GM23248 (cell line): ENCODE measurements around the gene EMC10. TPM values are rescaled to one million over a fixed set of nuclear protein-coding genes. Genes with fewer than 3 reads are reported as not detected.
A peak's percentile ranks its signal among the peaks of the same experiment; 100 is the strongest.

Experiments
- DNase-seq: peaks from one replicate; pipeline ENCODE4 v3.0.0-alpha.2; 2015
- H2AFZ ChIP-seq: fragments of 200-600 bp; sonication (generic); 2 replicates; pipeline ENCODE4 v1.6.1; 2016; ENCODE audit warnings: antibody characterized with exemption
- H3F3A ChIP-seq: fragments of 200-600 bp; sonication (generic); 2 replicates; pipeline ENCODE4 v1.6.1; 2016; ENCODE audit warnings: mild to moderate bottlenecking, antibody characterized with exemption, mixed run types; ENCODE audit not compliant: insufficient read depth
- H3K27ac ChIP-seq: fragments of 200-600 bp; sonication (generic); 2 replicates; pipeline ENCODE4 v1.5.1; 2016; ENCODE audit warnings: mild to moderate bottlenecking
- H3K27me3 ChIP-seq: fragments of 200-600 bp; sonication (generic); replicated peaks from 2 replicates; pipeline ENCODE4 v1.6.1; 2016; ENCODE audit warnings: mild to moderate bottlenecking; ENCODE audit not compliant: insufficient read depth
- H3K36me3 ChIP-seq: fragments of 200-600 bp; sonication (generic); 2 replicates; pipeline ENCODE4 v1.6.1; 2016; ENCODE audit warnings: low read depth, mild to moderate bottlenecking
- H3K4me1 ChIP-seq: fragments of 200-600 bp; sonication (generic); 2 replicates; pipeline ENCODE4 v1.6.1; 2016; ENCODE audit warnings: mild to moderate bottlenecking; ENCODE audit not compliant: insufficient read depth
- H3K4me2 ChIP-seq: fragments of 200-600 bp; sonication (generic); one replicate; pipeline ENCODE4 v1.6.1; 2016; ENCODE audit warnings: mild to moderate bottlenecking; ENCODE audit not compliant: unreplicated experiment
- H3K4me3 ChIP-seq: fragments of 200-600 bp; sonication (generic); 2 replicates; pipeline ENCODE4 v1.5.1; 2016; ENCODE audit warnings: mild to moderate bottlenecking
- H3K79me2 ChIP-seq: fragments of 200-600 bp; sonication (generic); 2 replicates; pipeline ENCODE4 v1.6.1; 2016; ENCODE audit warnings: mild to moderate bottlenecking; ENCODE audit not compliant: insufficient read depth
- H3K9ac ChIP-seq: fragments of 200-600 bp; sonication (generic); 2 replicates; pipeline ENCODE4 v1.6.1; 2016; ENCODE audit warnings: mild to moderate bottlenecking
- H3K9me2 ChIP-seq: fragments of 200-600 bp; sonication (generic); 2 replicates; pipeline ENCODE4 v1.6.1; 2016; ENCODE audit warnings: mixed run types, mild to moderate bottlenecking, moderate library complexity; ENCODE audit not compliant: insufficient read depth
- H3K9me3 ChIP-seq: fragments of 200-600 bp; sonication (generic); one replicate; pipeline ENCODE4 v1.6.1; 2017; ENCODE audit warnings: low read depth
- H4K20me1 ChIP-seq: fragments of 200-600 bp; sonication (generic); 2 replicates; pipeline ENCODE4 v1.6.0; 2016; ENCODE audit not compliant: insufficient read depth
- EZH2 ChIP-seq: fragments of 200-600 bp; sonication (generic); IDR thresholded peaks from 2 replicates; pipeline ENCODE4 v1.6.1; 2018; ENCODE audit warnings: antibody characterized with exemption, mild to moderate bottlenecking; ENCODE audit not compliant: insufficient read depth, poor library complexity, severe bottlenecking
- EZH2phosphoT487 ChIP-seq: fragments of 200-600 bp; sonication (generic); IDR thresholded peaks from 2 replicates; pipeline ENCODE4 v1.6.1; 2018; ENCODE audit warnings: antibody characterized with exemption, moderate library complexity, mild to moderate bottlenecking, low read depth; ENCODE audit not compliant: insufficient read depth
- WGBS, 2 experiments: methylation state at CpG; one replicate each; pipeline ENCODE4 v1.1.6; 2015 to 2017; ENCODE audit warnings: low lambda C conversion rate in 2 of 2, low coverage in 1 of 2; ENCODE audit errors: missing lambda C conversion rate in 2 of 2; 5-methylcytosine and 5-hydroxymethylcytosine counted together
- in situ Hi-C: fragments of 300-500 bp; cut with MboI; formaldehyde crosslinking; loops from 2 replicates; pipeline ENCODE4 v1.15.0; 2020
- polyA plus RNA-seq: library from polyadenylated mRNA; unstranded; fragments of >200 nt; fragmentation: Nextera tagmentation; extraction: Ambion mirVana; gene quantifications from 2 replicates; pipeline ENCODE4 v1.2.1, GENCODE V29; 2016
- total RNA-seq: library from RNA; depleted of rRNA; stranded (reverse); fragments of >200 nt; shearing (Covaris generic); gene quantifications from 2 replicates; pipeline ENCODE4 v1.2.3, GENCODE V29; 2014

Gene EMC10
- total and polyA plus RNA-seq, 2 experiments from 2014 or later, result 7.2 to 96.6 TPM

DNA sequence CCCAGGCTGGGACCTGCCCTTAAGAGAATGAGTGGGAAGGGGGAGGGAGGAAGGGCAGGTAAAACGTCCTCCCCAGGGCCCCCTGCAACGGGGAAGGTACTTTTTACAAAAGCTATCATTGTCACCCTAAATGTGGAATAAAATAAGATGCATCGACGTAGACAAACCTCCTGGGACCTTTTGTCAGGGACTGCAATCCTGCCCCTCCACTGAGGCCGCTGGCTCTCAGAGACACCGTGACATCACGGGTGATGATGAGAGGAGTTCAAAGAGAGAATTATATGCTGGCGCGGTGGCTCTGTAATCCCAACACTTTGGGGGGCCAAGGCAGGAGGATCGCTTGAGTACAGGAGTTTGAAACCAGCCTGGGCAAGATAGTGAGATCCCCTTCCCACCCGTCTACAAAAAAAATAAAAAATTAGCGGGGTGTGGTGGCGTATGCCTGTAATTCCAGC lies 45.4 kb upstream of the EMC10 start:
- Histone ChIP-seq H3K27me3 (peaks cover 41% of the 10 kb centered on the region), H3K9me2 (no peaks in the 10 kb centered on the region), H3F3A (no peaks in the 10 kb centered on the region), H3K4me1 (no peaks in the 10 kb centered on the region), H3K4me2 (peak overlapping the region; percentile 91), H3K36me3 (no peaks in the 10 kb centered on the region), H4K20me1 (no peaks in the 10 kb centered on the region), H3K9me3 (no peaks in the 10 kb centered on the region), H3K27ac (no peak overlapping the region), H3K9ac (no peak overlapping the region), H3K79me2 (no peaks in the 10 kb centered on the region), H3K4me3 (peak overlapping the region; percentile 70), H2AFZ (peak overlapping the region; percentile 88)
- TF ChIP-seq EZH2 (no peak), EZH2phosphoT487 (no peak)
- 7 to 12% methylated on average over 13 of the region's 13 CpGs for WGBS, 2 experiments
- DNase-seq, result peak; percentile 25
- in situ Hi-C loops, result no loop called here

DNA sequence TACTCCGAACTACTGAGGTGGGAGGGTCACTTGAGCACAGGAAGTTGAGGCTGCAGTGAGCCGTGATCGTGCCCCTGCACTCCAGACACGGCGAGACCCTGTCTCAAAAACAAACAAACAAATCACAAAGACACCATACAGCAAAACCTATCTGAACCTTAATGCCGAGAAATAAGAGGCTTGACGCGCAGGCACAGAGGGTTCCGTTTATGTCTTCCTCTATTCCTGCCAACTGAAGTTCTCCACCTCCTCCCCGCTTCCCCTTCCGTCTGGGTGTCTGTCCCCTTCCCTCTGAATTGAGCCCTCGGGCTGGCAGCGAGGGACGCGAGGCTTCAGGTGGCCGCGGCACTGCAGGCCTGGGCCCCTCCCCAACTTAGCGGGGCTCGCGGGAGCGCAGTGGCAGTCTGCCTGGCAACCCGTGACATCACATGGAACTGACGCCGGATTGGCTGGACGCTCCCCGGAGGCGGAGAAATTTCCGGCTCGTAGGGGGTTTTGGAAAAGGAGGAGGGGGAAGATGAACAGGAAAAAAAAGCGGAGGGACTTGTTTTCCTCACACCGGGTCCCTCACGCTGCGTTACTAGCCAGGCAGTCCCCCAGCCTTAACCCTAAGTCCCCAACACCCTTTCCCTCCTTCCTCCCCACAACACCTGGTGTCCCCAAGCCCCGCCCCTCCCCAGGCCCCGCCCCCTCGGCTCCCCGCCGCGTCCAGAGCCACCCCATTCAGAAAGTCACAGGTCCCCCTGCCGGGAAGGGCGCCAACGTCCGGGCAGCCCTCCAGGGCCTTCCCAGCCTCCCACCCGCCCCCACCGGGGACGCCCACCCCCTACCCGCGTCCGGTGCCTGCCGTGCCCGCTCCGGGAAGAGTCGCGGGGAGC lies 44.7 kb upstream of the EMC10 start:
- H3K9me2 ChIP-seq, result no peaks in the 10 kb centered on the region
- peak; percentile 75 for DNase-seq
- H4K20me1 ChIP-seq, result no peaks in the 10 kb centered on the region
- TF ChIP-seq EZH2phosphoT487 (no peak), EZH2 (no peak)
- H3K79me2 ChIP-seq, result no peaks in the 10 kb centered on the region
- no peaks in the 10 kb centered on the region for H3F3A ChIP-seq
- H3K27ac ChIP-seq, result no peak overlapping the region
- H3K9ac ChIP-seq, result no peak overlapping the region
- H2AFZ ChIP-seq, result peak overlapping the region; percentile 88
- WGBS, 2 experiments, result 1 to 2% methylated on average over 29 to 54 of the region's 54 CpGs
- H3K36me3 ChIP-seq, result no peaks in the 10 kb centered on the region
- peak overlapping the region; percentile 91 for H3K4me2 ChIP-seq
- no peaks in the 10 kb centered on the region for H3K9me3 ChIP-seq
- peak overlapping the region; percentile 70 for H3K4me3 ChIP-seq
- H3K27me3 ChIP-seq, result peaks cover 41% of the 10 kb centered on the region
- in situ Hi-C loops, result no loop called here
- H3K4me1 ChIP-seq, result no peaks in the 10 kb centered on the region

DNA sequence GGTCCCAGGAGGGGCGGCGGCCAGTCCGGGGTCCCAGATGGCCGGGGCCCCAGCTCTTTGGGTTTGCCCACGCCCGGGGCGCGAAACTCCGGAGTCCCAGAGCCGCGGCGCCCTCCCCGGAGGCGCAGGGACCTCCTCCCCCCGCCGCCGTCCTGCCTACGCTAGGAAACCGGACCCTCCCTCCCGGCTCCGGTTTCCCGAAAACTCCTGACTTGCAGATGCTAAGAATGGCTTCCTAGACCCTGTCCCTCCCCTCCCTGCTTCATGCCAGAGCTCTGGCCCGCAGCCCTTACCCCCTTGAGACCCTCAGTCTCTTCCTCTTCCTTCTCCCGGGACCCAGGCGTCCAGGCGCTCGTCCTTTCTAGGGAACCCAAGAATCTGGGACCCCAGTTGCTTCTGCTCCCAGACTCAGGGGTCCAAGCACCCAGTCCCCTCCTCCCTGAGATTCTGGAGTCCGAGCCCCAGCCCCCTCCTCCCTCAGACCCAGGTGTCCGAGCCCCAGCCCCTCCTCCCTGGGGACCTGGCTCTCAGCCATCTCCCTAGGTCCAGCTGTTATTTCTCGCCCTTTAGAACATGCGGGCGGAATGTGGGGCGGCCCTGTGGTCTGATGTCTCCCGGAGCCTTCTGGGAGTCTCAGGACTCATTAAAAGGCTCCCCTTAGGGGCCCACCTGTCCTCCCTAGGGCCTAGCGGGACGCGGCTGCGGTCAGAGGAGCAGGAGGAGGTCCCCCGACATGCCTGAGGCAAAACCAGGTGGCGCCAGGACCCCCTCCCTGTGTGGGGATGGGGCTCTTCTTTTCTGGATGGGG lies 43.9 kb upstream of the EMC10 start, which contains the start of gene MYBPC2:
TSS of gene MYBPC2 (plus strand) at position 672 of the 808 bp plus-strand sequence. CDS start at position 734, 62 bp downstream.
- no peak within 1 kb of the TSS for H3K9ac ChIP-seq
- no peaks in the 10 kb centered on the region for H4K20me1 ChIP-seq
- no peaks in the 10 kb centered on the region for H3K36me3 ChIP-seq
- H3K4me2 ChIP-seq, result peak within 1 kb of the TSS; percentile 91
- H3K27ac ChIP-seq, result no peak within 1 kb of the TSS
- no peaks in the 10 kb centered on the region for H3K9me2 ChIP-seq
- no peaks in the 10 kb centered on the region for H3K9me3 ChIP-seq
- peaks cover 41% of the 10 kb centered on the region for H3K27me3 ChIP-seq
- WGBS, 2 experiments, result 3% methylated on average over 29 to 30 of the region's 40 CpGs
- H3K79me2 ChIP-seq, result no peaks in the 10 kb centered on the region
- H3F3A ChIP-seq, result no peaks in the 10 kb centered on the region
- peak within 1 kb of the TSS; percentile 70 for H3K4me3 ChIP-seq
- peak within 1 kb of the TSS; percentile 88 for H2AFZ ChIP-seq
- peak; percentile 16 for DNase-seq
- TF ChIP-seq EZH2phosphoT487, result no peak
- peak; percentile 78 for TF ChIP-seq EZH2
- H3K4me1 ChIP-seq, result no peaks in the 10 kb centered on the region
- in situ Hi-C loops, result no loop called here
